HG03064 (cell line): Measurements from ENCODE around the gene NEURL1.

ENCODE experiments used
- ATAC-seq: cut with Tn5 transposase; IDR thresholded peaks from one replicate; pipeline ENCODE4 v1.9.1; 2021; ENCODE audit warnings: low read depth; ENCODE audit not compliant: unreplicated experiment

Gene NEURL1

GRCh38 chr10:103543617-103544525 lies 50.4 kb downstream of the NEURL1 start:
- ATAC-seq, result no peak

GRCh38 chr10:103544657-103545310 lies 51.3 kb downstream of the NEURL1 start:
- no peak for ATAC-seq

GRCh38 chr10:103545366-103545765 lies 51.9 kb downstream of the NEURL1 start:
- no peak for ATAC-seq

GRCh38 chr10:103545771-103546281 lies 52.3 kb downstream of the NEURL1 start:
- no peak for ATAC-seq

GRCh38 chr10:103546401-103546800 lies 52.9 kb downstream of the NEURL1 start:
- no peak for ATAC-seq

GRCh38 chr10:103547391-103547946 lies 54.0 kb downstream of the NEURL1 start:
- ATAC-seq, result no peak

- ATAC-seq, result no peak
These were observed 54.5 kb downstream of the NEURL1 start for GRCh38 chr10:103548006-103548405.

- no peak for ATAC-seq
These were observed 55.3 kb downstream of the NEURL1 start for GRCh38 chr10:103548581-103549348.

GRCh38 chr10:103549349-103549685 lies 55.8 kb downstream of the NEURL1 start:
- ATAC-seq, result no peak

- no peak for ATAC-seq
These were observed 56.7 kb downstream of the NEURL1 start for GRCh38 chr10:103550229-103550628.

- ATAC-seq, result no peak
These were observed 58.4 kb downstream of the NEURL1 start for GRCh38 chr10:103551619-103552602.

GRCh38 chr10:103552856-103553742 lies 59.6 kb downstream of the NEURL1 start:
- ATAC-seq, result no peak

GRCh38 chr10:103553743-103554487 lies 60.4 kb downstream of the NEURL1 start:
- ATAC-seq, result no peak

GRCh38 chr10:103554488-103555324 lies 61.2 kb downstream of the NEURL1 start:
- no peak for ATAC-seq

- ATAC-seq, result no peak
These were observed 61.8 kb downstream of the NEURL1 start for GRCh38 chr10:103555325-103555649.

GRCh38 chr10:103555712-103556111 lies 62.2 kb downstream of the NEURL1 start:
- ATAC-seq, result no peak

- no peak for ATAC-seq
These were observed 63.0 kb downstream of the NEURL1 start for GRCh38 chr10:103556383-103557007.
